HG02981 (cell line): Measurements from ENCODE around the gene SHF.
"Not testable (repeated sequence)": the region's sequence is repeated elsewhere in the genome, so short reads cannot be mapped to it uniquely, and the experiment has no call there.

ENCODE experiments used
- ATAC-seq: cut with Tn5 transposase; IDR thresholded peaks from one replicate; pipeline ENCODE4 v1.9.1; 2021; ENCODE audit warnings: mild to moderate bottlenecking, moderate library complexity; ENCODE audit not compliant: unreplicated experiment

The SHF gene

DNA sequence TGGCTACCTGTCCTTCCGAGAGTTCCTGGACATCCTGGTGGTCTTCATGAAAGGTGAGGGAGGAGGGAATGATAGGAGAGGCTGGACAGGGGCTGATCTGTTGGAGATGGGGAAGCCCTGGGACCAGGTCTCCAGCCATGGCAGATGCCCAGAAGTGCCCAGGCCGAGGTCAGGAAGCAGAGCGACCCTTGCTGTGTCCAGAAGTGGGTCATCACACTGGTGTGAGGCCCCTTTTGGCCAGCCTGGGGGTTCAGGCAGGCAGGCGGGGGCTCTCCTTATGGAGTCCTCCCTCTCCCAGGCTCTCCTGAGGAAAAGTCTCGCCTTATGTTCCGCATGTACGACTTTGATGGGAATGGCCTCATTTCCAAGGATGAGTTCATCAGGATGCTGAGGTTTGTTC is 40.2 kb downstream of the SHF start:
- no peak for ATAC-seq

DNA sequence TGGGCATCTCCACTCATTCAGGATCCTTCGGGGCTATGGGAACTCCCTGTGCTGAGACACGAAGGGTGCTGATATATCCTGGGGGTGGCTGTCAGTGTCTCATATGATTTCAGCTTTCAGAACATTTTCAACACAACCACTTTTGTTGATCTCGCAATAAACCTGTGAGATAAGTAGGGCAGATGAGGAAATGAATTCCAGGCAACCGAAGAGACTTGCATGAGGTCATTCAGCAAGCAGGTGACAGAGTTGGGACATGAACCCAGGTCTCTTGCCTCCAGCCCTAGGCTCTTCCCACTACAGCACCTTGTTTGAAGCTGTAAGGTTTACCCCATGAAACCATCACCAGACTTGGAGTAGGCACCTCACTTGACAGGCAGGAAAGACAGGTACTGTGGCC is 41.4 kb downstream of the SHF start:
- ATAC-seq: no peak

DNA sequence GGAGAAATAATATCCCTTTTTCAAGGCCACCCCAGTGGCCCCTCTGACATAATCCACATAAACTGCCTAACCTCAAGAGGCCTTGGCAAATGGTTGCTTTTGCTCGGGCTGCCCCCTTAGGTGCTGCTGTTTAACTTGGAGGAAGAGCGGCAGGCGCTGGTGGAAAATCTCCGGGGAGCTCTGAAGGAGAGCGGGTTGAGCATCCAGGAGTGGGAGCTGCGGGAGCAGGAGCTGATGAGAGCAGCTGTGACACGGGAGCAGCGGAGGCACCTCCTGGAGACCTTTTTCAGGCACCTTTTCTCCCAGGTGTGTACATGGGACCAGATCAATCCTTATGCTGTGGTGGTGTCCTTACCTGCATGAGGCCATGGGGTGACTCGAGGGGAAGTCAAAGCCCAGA is 43.0 kb downstream of the SHF start:
- ATAC-seq: no peak

DNA sequence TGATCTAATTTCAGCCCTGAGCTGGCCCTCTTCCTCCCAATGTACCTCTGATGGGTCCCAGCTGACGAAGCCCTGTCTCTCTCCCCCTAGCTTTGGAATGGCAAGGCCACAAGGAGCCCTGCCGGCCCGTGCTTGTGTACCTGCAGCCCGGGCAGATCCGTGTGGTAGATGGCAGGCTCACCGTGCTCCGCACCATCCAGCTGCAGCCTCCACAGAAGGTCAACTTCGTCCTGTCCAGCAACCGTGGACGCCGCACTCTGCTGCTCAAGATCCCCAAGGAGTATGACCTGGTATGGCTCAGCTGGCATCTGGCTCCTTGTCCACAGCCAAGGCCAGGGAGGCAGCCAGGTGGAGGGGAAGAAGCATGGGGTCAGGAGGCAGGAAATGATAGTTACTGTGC is 43.8 kb downstream of the SHF start:
- no peak for ATAC-seq

DNA sequence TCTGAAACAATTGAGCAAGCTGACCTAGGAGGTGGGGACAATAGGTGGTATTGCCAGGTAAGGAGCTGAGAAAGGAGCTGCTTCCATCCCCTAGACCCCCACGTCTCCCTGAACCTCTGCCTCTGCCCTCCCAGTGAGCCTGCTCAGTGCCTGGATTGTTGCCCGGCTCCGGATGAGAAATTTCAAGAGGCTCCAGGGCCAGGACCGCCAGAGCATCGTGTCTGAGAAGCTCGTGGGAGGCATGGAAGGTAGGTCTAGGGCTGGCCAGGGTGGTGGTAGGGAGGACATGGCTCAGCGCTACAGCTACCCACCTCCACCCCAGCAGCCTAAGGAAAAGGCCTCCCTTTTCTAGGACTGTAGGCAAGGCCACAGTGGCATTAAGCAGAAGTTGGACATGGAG is 44.7 kb downstream of the SHF start:
- no peak for ATAC-seq

DNA sequence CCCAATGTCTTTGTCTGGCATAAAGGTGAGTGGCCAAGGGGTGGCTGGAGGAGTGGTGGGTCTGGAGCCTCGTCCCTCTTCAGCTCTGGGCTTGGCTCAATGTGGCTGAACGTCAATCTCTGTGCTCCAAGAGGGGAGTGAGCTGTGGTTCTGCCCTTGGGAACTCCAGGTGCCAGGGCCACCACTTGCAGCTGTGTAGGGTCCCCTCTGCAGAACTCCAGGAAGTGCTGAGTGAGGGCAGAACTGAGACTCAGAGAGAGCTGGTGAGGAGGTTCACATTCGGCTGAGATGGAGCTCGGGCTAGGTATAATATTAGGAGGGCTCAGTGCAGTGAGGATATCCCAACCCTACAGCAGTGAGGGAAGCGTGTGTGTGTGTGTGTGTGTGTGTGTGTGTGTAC is 46.4 kb downstream of the SHF start:
- ATAC-seq: no peak

DNA sequence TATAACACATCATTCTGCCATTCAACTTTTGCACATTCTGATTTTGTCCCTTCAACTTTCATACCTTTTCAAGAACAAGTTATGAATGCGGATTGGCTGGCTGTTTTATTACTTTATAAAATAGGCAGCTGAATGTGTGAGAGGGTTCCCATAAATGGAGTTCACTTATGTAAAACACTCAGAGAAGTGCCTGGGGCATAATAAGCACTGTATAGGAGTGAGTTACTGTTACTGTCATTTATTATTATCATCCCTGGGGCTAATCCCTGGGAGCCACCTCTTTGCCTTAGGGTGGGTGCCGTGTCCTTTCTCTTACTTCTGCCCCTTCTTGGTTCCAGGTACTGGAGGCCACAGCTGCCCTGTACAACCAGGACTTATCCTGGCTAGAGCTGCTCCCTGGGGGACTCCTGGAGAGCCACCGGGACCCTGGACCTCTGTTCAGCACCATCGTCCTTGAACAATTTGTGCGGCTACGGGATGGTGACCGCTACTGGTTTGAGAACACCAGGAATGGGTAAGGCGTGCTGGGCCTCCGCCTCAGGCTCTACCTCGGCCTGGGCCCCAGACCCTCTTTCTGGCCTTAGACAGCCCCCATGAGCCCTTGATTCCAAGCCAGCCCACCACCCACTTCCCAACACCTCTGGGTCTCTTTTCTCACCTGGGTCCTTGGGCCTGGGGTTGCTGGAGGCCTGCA is 47.1 kb downstream of the SHF start:
- no peak for ATAC-seq

DNA sequence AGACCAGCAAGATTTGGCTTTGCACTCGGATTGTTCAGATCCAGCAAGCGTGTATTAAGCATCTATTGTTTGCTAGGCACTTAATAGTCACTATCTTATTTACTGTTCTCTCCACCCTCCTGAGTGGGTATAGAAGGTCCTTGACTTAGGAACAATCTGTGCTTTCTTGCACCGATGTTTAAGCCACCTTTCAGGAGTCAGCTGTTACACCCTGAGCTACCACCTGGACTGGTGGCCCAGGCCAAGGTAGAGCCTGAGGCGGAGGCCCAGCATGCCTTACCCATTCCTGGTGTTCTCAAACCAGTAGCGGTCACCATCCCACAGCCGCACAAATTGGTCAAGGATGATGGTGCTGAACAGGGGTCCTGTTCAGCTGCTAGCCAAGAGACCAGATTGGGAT is 48.0 kb downstream of the SHF start:
- ATAC-seq: no peak

DNA sequence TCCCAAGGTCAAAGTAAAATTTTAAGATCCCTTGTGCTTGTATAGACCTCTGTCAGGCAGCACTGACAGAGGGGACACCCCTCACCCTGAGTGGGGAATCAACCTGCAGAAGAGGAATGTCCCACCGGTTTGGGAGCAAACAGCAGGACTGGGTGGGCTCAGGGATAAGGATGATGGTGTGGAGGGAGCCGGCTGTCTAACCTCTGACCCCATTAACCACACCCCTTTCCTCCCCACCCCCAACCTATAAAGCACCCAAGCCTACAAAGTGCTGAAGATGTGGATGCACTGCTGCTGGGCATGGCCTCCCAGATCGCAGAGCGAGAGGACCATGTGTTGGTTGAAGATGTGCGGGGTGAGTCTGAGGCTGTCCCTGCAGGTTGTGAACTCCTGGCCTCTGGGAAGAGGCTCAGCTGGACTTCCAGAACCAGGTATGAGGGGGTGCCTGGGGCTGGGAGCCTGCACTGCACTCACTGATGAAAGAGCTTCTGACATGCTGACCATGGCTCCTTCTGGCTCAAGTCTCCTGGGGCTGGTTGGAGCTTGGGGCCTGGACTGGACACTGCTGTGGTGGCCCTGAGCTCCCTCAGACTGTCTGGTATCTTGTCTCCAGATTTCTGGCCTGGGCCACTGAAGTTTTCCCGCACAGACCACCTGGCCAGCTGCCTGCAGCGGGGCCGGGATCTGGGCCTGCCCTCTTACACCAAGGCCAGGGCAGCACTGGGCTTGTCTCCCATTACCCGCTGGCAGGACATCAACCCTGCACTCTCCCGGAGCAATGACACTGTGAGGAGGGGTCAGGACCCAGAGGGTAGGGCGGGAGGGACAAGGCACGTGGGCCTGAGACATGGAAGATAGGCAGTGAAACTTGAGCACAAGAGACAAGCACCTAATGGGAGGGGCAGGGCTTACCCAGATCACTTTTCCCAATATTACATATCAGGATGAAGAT is 48.7 kb downstream of the SHF start:
- no peak for ATAC-seq

DNA sequence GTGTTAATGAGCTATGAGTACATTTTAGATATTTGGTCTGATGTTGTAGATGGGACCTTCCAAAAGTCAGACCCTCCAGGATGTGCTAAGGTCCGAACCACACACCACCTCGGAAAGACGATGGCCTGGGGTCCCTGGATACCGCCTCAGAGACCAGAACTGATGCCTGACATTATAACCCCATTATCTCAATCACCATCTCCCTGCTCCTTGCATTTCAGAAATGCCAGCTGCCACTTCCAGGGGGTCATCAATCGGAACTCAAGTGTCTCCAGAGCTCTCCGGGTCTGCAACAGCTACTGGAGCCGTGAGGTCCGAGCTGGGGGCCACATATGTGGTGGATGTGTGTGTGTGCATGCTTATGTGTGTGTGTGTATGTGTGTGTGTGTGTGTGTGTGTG is 50.1 kb downstream of the SHF start:
- no peak for ATAC-seq

DNA sequence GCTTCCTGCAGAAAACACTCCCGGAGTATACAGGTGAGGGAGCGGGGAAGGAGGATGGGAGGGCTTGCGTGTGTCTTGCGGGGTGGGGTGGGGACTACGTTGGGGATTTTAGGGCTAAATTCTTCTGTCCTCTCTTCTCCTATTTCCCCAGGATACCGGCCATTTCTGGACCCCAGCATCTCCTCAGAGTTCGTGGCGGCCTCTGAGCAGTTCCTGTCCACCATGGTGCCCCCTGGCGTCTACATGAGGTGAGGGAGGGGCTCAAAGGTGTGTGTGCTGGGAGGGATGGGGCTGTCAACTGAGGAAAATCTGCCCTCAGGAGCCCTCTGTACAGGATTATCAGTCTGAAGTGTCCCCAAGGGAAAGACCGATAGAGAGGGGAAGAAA is 51.4 kb downstream of the SHF start:
- no peak for ATAC-seq

DNA sequence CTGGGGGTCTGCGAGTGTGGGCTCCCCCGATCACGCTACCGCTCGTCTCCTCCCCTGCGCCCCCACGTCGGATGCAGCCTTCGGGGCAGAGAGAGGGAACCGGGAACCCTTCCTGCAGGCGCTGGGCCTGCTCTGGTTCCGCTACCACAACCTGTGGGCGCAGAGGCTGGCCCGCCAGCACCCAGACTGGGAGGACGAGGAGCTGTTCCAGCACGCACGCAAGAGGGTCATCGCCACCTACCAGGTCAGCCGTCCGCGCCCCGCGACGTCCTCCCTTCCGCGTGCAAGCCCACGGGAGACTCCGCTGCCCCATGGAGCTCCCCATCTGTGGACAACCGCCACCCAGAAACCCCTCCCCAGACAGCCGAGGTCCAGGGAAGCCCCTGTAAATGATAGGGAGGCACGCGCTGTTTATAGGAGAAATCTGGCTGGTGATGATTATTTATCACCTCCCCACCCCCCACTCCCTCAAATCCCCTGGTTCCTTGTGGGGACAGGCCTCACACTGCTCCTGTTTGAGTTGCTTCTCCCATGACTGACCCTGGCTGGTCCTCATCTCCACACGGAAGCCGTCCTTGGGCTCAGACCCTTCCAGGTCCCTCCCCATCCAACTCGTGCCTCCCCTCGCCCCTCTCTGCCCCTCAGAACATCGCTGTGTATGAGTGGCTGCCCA is 51.9 kb downstream of the SHF start:
- ATAC-seq: not testable (repeated sequence)

DNA sequence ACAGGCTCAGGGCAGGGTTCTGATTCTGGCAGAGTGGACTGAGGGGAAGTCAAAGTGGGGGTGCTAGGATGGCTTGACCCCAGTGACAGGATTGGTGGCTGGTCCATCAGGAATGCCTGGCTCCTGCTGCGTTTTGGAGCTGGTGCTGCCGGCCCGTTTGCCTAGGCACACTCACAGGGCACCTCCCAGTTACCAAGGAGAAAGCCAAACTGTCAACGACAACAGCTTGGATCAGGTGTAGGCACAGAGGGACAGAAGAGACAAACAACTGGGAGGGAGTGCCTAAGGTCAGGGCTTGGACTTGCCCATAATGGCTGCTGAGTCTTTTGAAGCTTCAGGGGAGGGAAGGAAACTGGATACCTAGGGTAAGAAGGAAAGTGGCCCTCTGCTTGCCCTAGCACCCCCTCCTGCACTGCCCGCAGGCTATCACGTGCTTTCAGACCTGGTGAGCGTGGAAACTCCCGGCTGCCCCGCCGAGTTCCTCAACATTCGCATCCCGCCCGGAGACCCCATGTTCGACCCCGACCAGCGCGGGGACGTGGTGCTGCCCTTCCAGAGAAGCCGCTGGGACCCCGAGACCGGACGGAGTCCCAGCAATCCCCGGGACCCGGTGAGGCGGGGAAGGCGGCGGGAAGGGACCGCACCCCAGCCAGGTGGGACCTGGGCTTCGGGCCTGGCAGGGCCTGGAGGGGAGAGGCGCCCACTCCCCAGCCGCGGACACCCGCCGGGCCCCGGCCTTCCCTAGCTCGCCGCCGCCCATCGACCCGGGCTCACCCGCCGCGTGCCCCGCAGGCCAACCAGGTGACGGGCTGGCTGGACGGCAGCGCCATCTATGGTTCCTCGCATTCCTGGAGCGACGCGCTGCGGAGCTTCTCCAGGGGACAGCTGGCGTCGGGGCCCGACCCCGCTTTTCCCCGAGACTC is 52.8 kb downstream of the SHF start:
- no peak for ATAC-seq

DNA sequence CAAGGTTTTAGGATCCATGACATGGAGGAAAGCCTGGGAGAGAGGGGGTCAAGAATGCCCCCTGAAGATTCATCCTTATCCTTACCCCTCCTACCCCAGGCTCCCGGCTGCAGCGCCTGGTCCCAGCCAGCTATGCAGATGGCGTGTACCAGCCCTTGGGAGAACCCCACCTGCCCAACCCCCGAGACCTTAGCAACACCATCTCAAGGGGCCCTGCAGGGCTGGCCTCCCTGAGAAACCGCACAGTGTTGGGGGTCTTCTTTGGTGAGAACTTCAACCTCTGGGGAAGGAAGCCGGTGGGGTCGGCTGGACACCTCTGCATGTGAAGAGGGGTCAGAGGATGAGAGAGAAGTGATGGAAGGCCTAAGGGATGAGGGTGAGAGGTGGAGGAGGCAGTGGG is 53.7 kb downstream of the SHF start:
- no peak for ATAC-seq

DNA sequence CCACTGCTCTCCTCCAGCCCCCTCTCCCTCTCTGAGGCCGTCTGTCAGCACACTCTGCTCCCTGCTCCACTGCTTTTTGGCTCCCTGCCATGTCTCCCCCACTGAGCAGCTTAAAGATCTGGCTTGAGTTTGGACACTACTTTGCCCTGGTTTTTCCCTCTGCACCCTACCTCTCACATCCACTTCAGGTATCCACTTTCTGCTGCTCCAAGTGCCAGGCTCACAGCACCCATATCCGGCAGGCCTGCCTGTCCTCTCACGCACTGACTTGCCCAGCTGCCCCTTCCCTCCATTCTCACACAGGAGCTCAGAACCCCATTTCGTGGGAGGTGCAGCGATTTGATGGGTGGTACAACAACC is 54.2 kb downstream of the SHF start:
- no peak for ATAC-seq

DNA sequence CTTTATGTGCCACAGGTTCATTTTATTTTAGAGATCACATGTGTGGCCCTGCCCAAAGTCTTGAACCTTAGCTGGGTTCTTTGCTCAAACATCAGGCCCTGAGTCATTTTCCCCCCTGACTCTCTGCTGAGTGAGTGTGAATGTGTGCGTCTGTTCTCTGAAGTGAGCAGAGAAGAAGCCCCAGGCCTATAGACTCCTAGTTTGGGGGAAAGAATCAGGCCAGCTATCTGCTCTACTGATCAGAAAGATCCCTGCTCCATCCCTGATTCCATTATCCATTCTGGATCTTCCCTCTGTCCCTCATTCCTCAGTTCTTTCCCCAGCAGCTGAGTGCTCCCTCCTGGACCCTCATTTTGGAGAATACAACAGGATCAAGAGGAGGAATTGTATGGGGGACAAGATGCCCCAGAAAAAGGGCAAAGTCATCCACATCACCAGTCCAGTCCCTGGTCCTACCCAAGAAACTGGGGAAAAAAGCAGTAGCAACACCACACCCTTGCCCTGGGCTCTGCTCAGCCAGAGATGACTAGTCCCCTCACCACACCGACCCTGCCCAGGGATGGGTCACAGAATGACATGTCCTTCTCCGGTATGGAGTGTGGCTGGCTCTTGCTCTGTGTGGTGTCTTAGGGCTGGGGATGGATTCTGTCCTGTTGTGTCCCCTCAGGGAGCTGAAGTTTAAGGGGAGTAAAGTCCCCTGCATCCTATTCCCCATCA is 54.8 kb downstream of the SHF start:
- ATAC-seq: no peak

DNA sequence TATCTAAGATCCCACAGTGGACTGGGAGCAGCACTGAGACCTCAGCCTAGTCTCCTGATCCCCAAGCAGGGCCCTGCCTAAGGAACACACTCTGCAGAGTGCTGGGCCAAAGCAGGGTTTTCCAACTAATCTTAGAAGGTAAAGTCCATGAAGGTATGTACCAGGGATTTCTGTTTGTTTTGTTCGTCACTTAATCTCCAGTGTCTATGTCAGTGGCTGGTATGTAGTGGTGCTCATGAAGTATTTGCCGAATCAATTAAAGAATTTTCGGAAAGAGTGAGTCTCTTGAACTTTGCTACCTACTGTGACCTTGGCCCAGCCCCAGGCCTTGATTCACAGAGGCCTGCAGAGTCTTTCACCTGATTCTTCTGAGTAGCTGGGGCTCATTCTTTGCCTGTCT is 56.3 kb downstream of the SHF start:
- ATAC-seq: no peak

DNA sequence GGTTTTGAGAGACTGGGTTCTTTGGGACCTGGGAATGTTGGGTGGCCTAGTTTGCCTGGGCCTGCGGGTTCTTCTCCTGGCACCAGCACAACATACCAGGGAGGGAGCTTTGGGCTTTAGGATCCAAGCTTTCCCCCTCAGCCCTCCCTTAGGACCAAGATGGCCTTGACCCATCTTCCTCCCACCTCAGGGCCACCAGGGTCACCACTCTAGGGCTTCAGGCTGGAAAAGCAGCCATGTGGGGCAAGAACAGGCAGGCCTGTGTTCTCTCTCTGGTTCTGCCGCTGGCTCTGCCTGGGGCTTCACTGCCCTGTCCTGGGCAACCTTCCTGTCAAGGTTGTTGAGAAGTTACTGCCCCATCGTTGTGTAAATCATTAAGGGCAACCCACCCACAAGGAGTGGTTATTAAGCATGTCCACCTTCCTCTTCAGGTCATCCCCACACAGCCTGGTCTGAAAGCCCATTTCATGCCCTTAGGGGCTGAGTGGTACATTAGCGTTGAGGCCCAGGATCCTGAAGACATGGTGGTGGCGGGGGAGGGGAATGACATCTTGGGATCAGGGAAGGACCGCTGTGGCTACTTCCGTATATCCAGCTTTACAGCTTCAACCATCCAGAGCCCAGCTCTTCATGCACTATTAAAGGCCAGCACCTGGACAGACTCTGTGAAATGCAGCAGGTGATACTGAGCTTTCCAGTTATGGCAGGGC is 57.3 kb downstream of the SHF start:
- ATAC-seq: no peak

DNA sequence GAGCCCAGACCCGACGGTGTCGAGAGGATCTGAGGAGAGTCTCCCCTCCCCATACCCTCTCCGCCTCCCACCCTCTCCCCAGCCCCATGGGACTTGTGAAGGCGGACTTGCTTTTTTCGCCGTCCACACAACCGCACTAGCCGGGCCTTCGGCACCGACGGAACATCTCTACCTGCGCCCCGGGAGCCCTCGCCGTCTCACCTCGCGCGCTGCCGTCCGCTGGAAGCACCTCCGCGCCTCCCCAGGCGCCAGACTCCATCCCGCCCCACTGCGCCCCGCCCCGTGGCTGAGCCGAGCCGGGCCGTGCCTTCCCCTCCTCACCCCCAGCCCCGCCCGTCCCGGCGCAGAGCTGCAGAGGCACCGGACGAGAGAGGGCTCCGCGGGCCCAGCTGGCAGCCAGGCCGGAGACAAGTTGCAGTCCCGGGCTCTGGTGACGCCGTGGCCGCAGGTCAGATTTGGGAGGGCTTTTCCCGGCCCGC is 58.1 kb downstream of the SHF start, which contains the start of the genes DUOX1 and DUOXA1:
Gene DUOX1, plus strand, starts transcription at position 344 of the 479 bp plus-strand sequence. CDS start 1,973 bp downstream, outside the sequence.
Gene DUOXA1, minus strand, starts transcription at position 229 of the 479 bp plus-strand sequence. CDS start 6,865 bp downstream, outside the sequence.
- no peak for ATAC-seq
